ENCODE data around the gene MPG. TPM values are rescaled to one million over a fixed set of nuclear protein-coding genes. Genes with fewer than 3 reads are reported as not detected.
"Not testable (repeated sequence)": the region's sequence is repeated elsewhere in the genome, so short reads cannot be mapped to it uniquely, and the experiment has no call there.

MPG gene
- total RNA-seq, 4 donors from 2014 or later: 70.2 to 120 (median 106) TPM

- Histone ChIP-seq H3K4me3 (no peak overlapping the region), H3K27me3 (no peaks in the 10 kb centered on the region), H3K36me3 (no peaks in the 10 kb centered on the region), H3K27ac (replicated peaks in 1 of 4) (no peak overlapping the region), H3K9me3 (no peaks in the 10 kb centered on the region), H3K4me1 (no peaks in the 10 kb centered on the region)
- no peak for TF ChIP-seq EP300 (IDR thresholded peaks at IDR 0.05)
- TF ChIP-seq POLR2AphosphoS5 (IDR thresholded peaks at IDR 0.05): no peak
- TF ChIP-seq CTCF (IDR thresholded peaks at IDR 0.05): no peak
- 70% methylated on average over 14 of the region's 17 CpGs for WGBS
- no peak for DNase-seq (ENCODE audit: extremely low spot score)
- intact Hi-C loops (cut with DNase I): no loop called here
These were observed 42.9 kb upstream of the MPG start for GRCh38 chr16:35011-35677.

- intact Hi-C loops (cut with DNase I): no loop called here
- no peaks in the 10 kb centered on the region for H3K36me3 ChIP-seq
- no peaks in the 10 kb centered on the region for H3K4me1 ChIP-seq
- no peak for DNase-seq (ENCODE audit: extremely low spot score)
- H3K27ac ChIP-seq (replicated peaks in 1 of 4): no peak overlapping the region
- TF ChIP-seq CTCF (IDR thresholded peaks at IDR 0.05): no peak
- TF ChIP-seq POLR2AphosphoS5 (IDR thresholded peaks at IDR 0.05): no peak
- TF ChIP-seq EP300 (IDR thresholded peaks at IDR 0.05): no peak
- TF ChIP-seq POLR2A (IDR thresholded peaks at IDR 0.05; ENCODE audit: low read depth): no peak
- 88% methylated on average over 11 of the region's 11 CpGs for WGBS
- H3K27me3 ChIP-seq: no peaks in the 10 kb centered on the region
- H3K9me3 ChIP-seq: no peaks in the 10 kb centered on the region
- H3K4me3 ChIP-seq: no peak overlapping the region
These were observed 42.2 kb upstream of the MPG start for GRCh38 chr16:35678-36305.

- no peak overlapping the region for H3K4me3 ChIP-seq
- H3K27me3 ChIP-seq: no peaks in the 10 kb centered on the region
- WGBS: 93% methylated on average over 12 of the region's 15 CpGs
- no peak for TF ChIP-seq POLR2A (IDR thresholded peaks at IDR 0.05; ENCODE audit: low read depth)
- TF ChIP-seq CTCF (IDR thresholded peaks at IDR 0.05): no peak
- no peak for TF ChIP-seq EP300 (IDR thresholded peaks at IDR 0.05)
- no peak for TF ChIP-seq POLR2AphosphoS5 (IDR thresholded peaks at IDR 0.05)
- H3K4me1 ChIP-seq: no peaks in the 10 kb centered on the region
- H3K9me3 ChIP-seq: no peaks in the 10 kb centered on the region
- H3K27ac ChIP-seq (replicated peaks in 1 of 4): no peak overlapping the region
- intact Hi-C loops (cut with DNase I): no loop called here
- DNase-seq (ENCODE audit: extremely low spot score): no peak
- no peaks in the 10 kb centered on the region for H3K36me3 ChIP-seq
These were observed 41.6 kb upstream of the MPG start for GRCh38 chr16:36336-36984.

- Histone ChIP-seq H3K36me3 (peaks cover 0 to under 1% (median 0%) of the 10 kb centered on the region in 4 donors), H3K27ac (replicated peaks in 1 of 4) (no peak overlapping the region), H3K4me1 (no peaks in the 10 kb centered on the region), H3K4me3 (no peak overlapping the region), H3K27me3 (no peaks in the 10 kb centered on the region), H3K9me3 (no peaks in the 10 kb centered on the region)
- intact Hi-C loops (cut with DNase I): no loop called here
- no peak for DNase-seq (ENCODE audit: extremely low spot score)
- no peak for TF ChIP-seq EP300 (IDR thresholded peaks at IDR 0.05)
- no peak for TF ChIP-seq CTCF (IDR thresholded peaks at IDR 0.05)
- no peak for TF ChIP-seq POLR2AphosphoS5 (IDR thresholded peaks at IDR 0.05)
- no peak for TF ChIP-seq POLR2A (IDR thresholded peaks at IDR 0.05; ENCODE audit: low read depth)
- WGBS: 86% methylated on average over 5 of the region's 5 CpGs
These were observed 40.5 kb upstream of the MPG start for GRCh38 chr16:37511-37910.

- H3K4me1 ChIP-seq: not testable (repeated sequence)
These were observed 39.8 kb upstream of the MPG start for GRCh38 chr16:38206-38605.

More at GRCh38 chr16:38206-38605, 39.8 kb upstream of the MPG start:
- H3K4me3 ChIP-seq; DNase-seq (ENCODE audit: extremely low spot score); intact Hi-C loops (cut with DNase I); H3K27ac ChIP-seq (replicated peaks in 1 of 4); H3K9me3 ChIP-seq; H3K27me3 ChIP-seq; H3K36me3 ChIP-seq: not testable (repeated sequence)
- WGBS: 92% methylated on average over 10 of the region's 11 CpGs

Data from esophagus muscularis mucosa (tissue), 4 donors.